ENCODE measurements around the gene SDC3. TPM values are rescaled to one million over a fixed set of nuclear protein-coding genes. Genes with fewer than 3 reads are reported as not detected.

Gene SDC3
- total RNA-seq, 1 donor from 2014 or later: 23.0 TPM

DNA sequence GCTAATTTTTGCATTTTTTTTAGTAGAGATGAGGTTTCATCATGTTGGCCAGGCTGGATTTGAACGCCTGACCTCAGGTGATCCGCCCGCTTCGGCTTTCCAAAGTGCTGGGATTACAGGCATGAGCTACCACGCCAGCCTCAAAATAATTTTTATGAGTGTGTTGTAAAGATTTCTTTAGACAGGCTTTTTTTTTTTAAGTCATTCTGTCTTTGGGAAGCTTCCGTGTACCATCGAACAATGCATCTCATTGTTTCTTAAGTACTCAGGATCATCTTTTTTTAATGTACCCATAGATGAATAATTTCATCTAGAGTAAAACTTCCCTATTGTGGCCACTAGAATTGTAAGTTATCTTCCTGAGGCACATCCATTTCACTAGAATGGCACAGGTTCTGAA lies 19.6 kb upstream of the SDC3 start:
- H3K4me2 ChIP-seq: no peak overlapping the region
- H3K27ac ChIP-seq: no peak overlapping the region
- no peaks in the 10 kb centered on the region for H3K4me1 ChIP-seq
- Mint-ChIP-seq H3K27me3 (ENCODE audit: insufficient read depth, low read depth) (peaks cover 10% of the 10 kb centered on the region), H3K4me1 (peaks cover 15% of the 10 kb centered on the region), H3K36me3 (peaks cover 3% of the 10 kb centered on the region), H3K9me3 (no peaks in the 10 kb centered on the region), H3K4me3 (no peak overlapping the region), H3K27ac (no peak overlapping the region)
- no peaks in the 10 kb centered on the region for H3K27me3 ChIP-seq
- no peak for DNase-seq (ENCODE audit: low spot score)
- H3K9me3 ChIP-seq (ENCODE audit: low read depth): no peaks in the 10 kb centered on the region
- H2AFZ ChIP-seq (replicated peaks): no peak overlapping the region
- H3K9ac ChIP-seq: no peak overlapping the region
- no peak overlapping the region for H3K4me3 ChIP-seq
- TF ChIP-seq EZH2phosphoT487 (IDR thresholded peaks at IDR 0.05) (no peak), EZH2 (IDR thresholded peaks at IDR 0.05) (no peak)
- TF ChIP-seq, protein P1, sequence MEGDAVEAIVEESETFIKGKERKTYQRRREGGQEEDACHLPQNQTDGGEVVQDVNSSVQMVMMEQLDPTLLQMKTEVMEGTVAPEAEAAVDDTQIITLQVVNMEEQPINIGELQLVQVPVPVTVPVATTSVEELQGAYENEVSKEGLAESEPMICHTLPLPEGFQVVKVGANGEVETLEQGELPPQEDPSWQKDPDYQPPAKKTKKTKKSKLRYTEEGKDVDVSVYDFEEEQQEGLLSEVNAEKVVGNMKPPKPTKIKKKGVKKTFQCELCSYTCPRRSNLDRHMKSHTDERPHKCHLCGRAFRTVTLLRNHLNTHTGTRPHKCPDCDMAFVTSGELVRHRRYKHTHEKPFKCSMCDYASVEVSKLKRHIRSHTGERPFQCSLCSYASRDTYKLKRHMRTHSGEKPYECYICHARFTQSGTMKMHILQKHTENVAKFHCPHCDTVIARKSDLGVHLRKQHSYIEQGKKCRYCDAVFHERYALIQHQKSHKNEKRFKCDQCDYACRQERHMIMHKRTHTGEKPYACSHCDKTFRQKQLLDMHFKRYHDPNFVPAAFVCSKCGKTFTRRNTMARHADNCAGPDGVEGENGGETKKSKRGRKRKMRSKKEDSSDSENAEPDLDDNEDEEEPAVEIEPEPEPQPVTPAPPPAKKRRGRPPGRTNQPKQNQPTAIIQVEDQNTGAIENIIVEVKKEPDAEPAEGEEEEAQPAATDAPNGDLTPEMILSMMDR (IDR thresholded peaks at IDR 0.05): no peak
- no peaks in the 10 kb centered on the region for H3K79me2 ChIP-seq (ENCODE audit: low read depth)
- H3F3A ChIP-seq (ENCODE audit: low read depth): peaks cover 44% of the 10 kb centered on the region
- H4K20me1 ChIP-seq (ENCODE audit: low read depth): peaks cover 41% of the 10 kb centered on the region
- peaks cover 4% of the 10 kb centered on the region for H3K36me3 ChIP-seq

DNA sequence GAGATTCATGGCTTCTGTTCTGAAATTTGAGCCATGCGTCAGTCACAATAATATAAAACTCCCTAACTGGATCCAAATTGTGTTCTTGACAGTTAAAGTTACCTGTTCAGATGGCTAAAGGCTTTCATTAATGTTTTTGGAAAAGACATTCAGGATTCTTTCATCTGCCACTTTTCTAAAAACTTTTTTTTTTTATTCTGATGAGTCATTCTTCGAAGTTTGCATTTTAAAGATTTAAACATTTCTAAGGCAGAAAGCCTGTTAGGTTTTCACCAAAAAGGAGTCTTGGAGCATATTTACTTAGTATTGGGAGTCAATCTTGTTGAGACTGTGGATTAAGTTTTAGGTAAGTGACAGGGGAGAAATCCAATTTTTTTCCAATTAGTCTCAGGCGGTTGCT lies 18.9 kb upstream of the SDC3 start:
- TF ChIP-seq, protein P1 (IDR thresholded peaks at IDR 0.05): no peak
- TF ChIP-seq EZH2 (IDR thresholded peaks at IDR 0.05): no peak
- TF ChIP-seq EZH2phosphoT487 (IDR thresholded peaks at IDR 0.05): no peak
- no peaks in the 10 kb centered on the region for H3K4me1 ChIP-seq
- H2AFZ ChIP-seq (replicated peaks): no peak overlapping the region
- no peak overlapping the region for H3K9ac ChIP-seq
- peaks cover 37% of the 10 kb centered on the region for H3F3A ChIP-seq (ENCODE audit: low read depth)
- no peak for DNase-seq (ENCODE audit: low spot score)
- peaks cover 15% of the 10 kb centered on the region for H3K4me1 Mint-ChIP-seq
- H3K27ac Mint-ChIP-seq: no peak overlapping the region
- no peak overlapping the region for H3K4me2 ChIP-seq
- H3K9me3 ChIP-seq (ENCODE audit: low read depth): no peaks in the 10 kb centered on the region
- H3K27ac ChIP-seq: no peak overlapping the region
- no peaks in the 10 kb centered on the region for H3K79me2 ChIP-seq (ENCODE audit: low read depth)
- no peak overlapping the region for H3K4me3 ChIP-seq
- peaks cover 36% of the 10 kb centered on the region for H4K20me1 ChIP-seq (ENCODE audit: low read depth)
- H3K27me3 ChIP-seq: no peaks in the 10 kb centered on the region
- no peaks in the 10 kb centered on the region for H3K36me3 Mint-ChIP-seq
- H3K4me3 Mint-ChIP-seq: no peak overlapping the region
- no peaks in the 10 kb centered on the region for H3K9me3 Mint-ChIP-seq
- H3K27me3 Mint-ChIP-seq (ENCODE audit: insufficient read depth, low read depth): peaks cover 8% of the 10 kb centered on the region
- H3K36me3 ChIP-seq: no peaks in the 10 kb centered on the region

DNA sequence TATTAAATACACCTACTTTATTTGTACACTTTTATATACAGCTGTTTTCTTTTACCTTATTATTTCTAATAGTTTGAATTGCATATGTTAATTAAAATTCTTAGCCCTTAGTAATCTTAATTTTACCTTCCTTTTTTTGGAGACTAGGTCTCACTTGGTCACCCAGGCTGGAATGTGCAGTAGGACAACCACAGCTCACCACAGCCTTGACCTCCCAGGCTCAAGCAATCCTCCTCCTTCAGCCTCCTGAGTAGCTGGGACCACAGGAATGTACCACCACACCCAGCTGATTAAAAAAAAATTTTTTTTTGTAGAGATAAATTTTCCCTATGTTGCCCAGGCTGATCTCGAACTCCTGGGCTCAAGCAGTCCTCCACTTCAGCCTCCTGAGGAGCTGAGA lies 15.0 kb upstream of the SDC3 start:
- no peak overlapping the region for H3K27ac ChIP-seq
- Mint-ChIP-seq H3K9me3 (no peaks in the 10 kb centered on the region), H3K27ac (no peak overlapping the region), H3K4me3 (no peak overlapping the region), H3K27me3 (ENCODE audit: insufficient read depth, low read depth) (peaks cover 4% of the 10 kb centered on the region), H3K4me1 (peaks cover 6% of the 10 kb centered on the region), H3K36me3 (no peaks in the 10 kb centered on the region)
- no peak overlapping the region for H3K4me2 ChIP-seq
- no peak overlapping the region for H2AFZ ChIP-seq (replicated peaks)
- no peak overlapping the region for H3K9ac ChIP-seq
- H3K27me3 ChIP-seq: no peaks in the 10 kb centered on the region
- H3K9me3 ChIP-seq (ENCODE audit: low read depth): no peaks in the 10 kb centered on the region
- no peak overlapping the region for H3K4me3 ChIP-seq
- H3K4me1 ChIP-seq: no peaks in the 10 kb centered on the region
- no peak for DNase-seq (ENCODE audit: low spot score)
- TF ChIP-seq EZH2phosphoT487 (IDR thresholded peaks at IDR 0.05) (no peak), EZH2 (IDR thresholded peaks at IDR 0.05) (no peak)
- TF ChIP-seq, protein P1 (IDR thresholded peaks at IDR 0.05): no peak
- H4K20me1 ChIP-seq (ENCODE audit: low read depth): no peaks in the 10 kb centered on the region
- no peaks in the 10 kb centered on the region for H3K36me3 ChIP-seq
- H3F3A ChIP-seq (ENCODE audit: low read depth): peaks cover 1% of the 10 kb centered on the region
- no peaks in the 10 kb centered on the region for H3K79me2 ChIP-seq (ENCODE audit: low read depth)

Data from neural progenitor cell (in vitro differentiated cells).